NCI-H226 (cell line): ENCODE results near the gene FAM118B.
"Not testable (repeated sequence)": the region's sequence is repeated elsewhere in the genome, so short reads cannot be mapped to it uniquely, and the experiment has no call there.

ENCODE experiments used
- DNase-seq: peaks from one replicate; pipeline ENCODE4 v3.0.0-alpha.2; 2015

FAM118B gene

GRCh38 chr11:126219547-126219946 lies 8.0 kb downstream of the FAM118B start:
- DNase-seq: no peak

- no peak for DNase-seq
Observed at GRCh38 chr11:126224647-126225294, 13.2 kb downstream of the FAM118B start.

- no peak for DNase-seq
Observed at GRCh38 chr11:126225295-126225665, 13.7 kb downstream of the FAM118B start.

- no peak for DNase-seq
Observed at GRCh38 chr11:126226334-126227084, 14.9 kb downstream of the FAM118B start.

- no peak for DNase-seq
Observed at GRCh38 chr11:126229858-126230540, 18.4 kb downstream of the FAM118B start.

GRCh38 chr11:126231725-126232459 lies 20.3 kb downstream of the FAM118B start:
- DNase-seq: no peak

- no peak for DNase-seq
Observed at GRCh38 chr11:126232683-126233082, 21.1 kb downstream of the FAM118B start.

- no peak for DNase-seq
Observed at GRCh38 chr11:126233391-126233790, 21.8 kb downstream of the FAM118B start.

- DNase-seq: no peak
Observed at GRCh38 chr11:126246636-126247035, 35.1 kb downstream of the FAM118B start.

GRCh38 chr11:126253265-126253664 lies 41.7 kb downstream of the FAM118B start:
- no peak for DNase-seq

GRCh38 chr11:126254819-126255218 lies 43.2 kb downstream of the FAM118B start:
- no peak for DNase-seq

- not testable (repeated sequence) for DNase-seq
Observed at GRCh38 chr11:126255507-126255906, 43.9 kb downstream of the FAM118B start.

GRCh38 chr11:126256216-126256615 lies 44.6 kb downstream of the FAM118B start:
- DNase-seq: no peak

GRCh38 chr11:126257144-126257543 lies 45.6 kb downstream of the FAM118B start:
- no peak for DNase-seq

GRCh38 chr11:126257764-126258163 lies 46.2 kb downstream of the FAM118B start:
- DNase-seq: peak; percentile 48

GRCh38 chr11:126262216-126262615 lies 50.6 kb downstream of the FAM118B start:
- DNase-seq: no peak

- DNase-seq: no peak
Observed at GRCh38 chr11:126263489-126263888, 51.9 kb downstream of the FAM118B start.

- DNase-seq: no peak
Observed at GRCh38 chr11:126265811-126266210, 54.2 kb downstream of the FAM118B start.

- DNase-seq: no peak
Observed at GRCh38 chr11:126267650-126268049, 56.1 kb downstream of the FAM118B start.

- DNase-seq: no peak
Observed at GRCh38 chr11:126268361-126268707, 56.8 kb downstream of the FAM118B start.

- DNase-seq: peak; percentile 99
Observed at GRCh38 chr11:126268708-126269579, 57.4 kb downstream of the FAM118B start, which contains the start of the genes FOXRED1 and SRPRA. TSS of gene FOXRED1 (plus strand) at chr11:126269154. CDS start at chr11:126269207, 53 bp downstream. TSS of gene SRPRA (minus strand) at chr11:126268895. CDS start at chr11:126268804, 91 bp downstream.

GRCh38 chr11:126277322-126277721 lies 65.7 kb downstream of the FAM118B start:
- no peak for DNase-seq
